22Rv1 (cell line): ENCODE results near the gene EEPD1.

Experiments
- H3K27ac ChIP-seq: fragments of 450-650 bp; 2 replicates; pipeline ENCODE4 v1.5.1; 2017
- CTCF ChIP-seq: fragments of 450-650 bp; IDR thresholded peaks from 2 replicates; pipeline ENCODE4 v1.5.1; 2017; ENCODE audit warnings: mild to moderate bottlenecking
- ZFX ChIP-seq: fragments of 450-650 bp; IDR thresholded peaks from 2 replicates; pipeline ENCODE4 v1.6.1; 2017; ENCODE audit warnings: antibody characterized with exemption, borderline replicate concordance

The EEPD1 gene

GRCh38 chr7:36310897-36311296 is 157.8 kb downstream of the EEPD1 start:
- H3K27ac ChIP-seq, result no peak overlapping the region
- TF ChIP-seq ZFX, result no peak

GRCh38 chr7:36311539-36311938 is 158.5 kb downstream of the EEPD1 start:
- TF ChIP-seq ZFX (no peak), CTCF (no peak)
- no peak overlapping the region for H3K27ac ChIP-seq

- H3K27ac ChIP-seq, result no peak overlapping the region
- TF ChIP-seq ZFX (no peak), CTCF (peak; percentile 79)
Observed at GRCh38 chr7:36312064-36312914, 159.2 kb downstream of the EEPD1 start.

- TF ChIP-seq ZFX, result no peak
- TF ChIP-seq CTCF, result peak; percentile 42
- H3K27ac ChIP-seq, result no peak overlapping the region
Observed at GRCh38 chr7:36312915-36313334, 159.9 kb downstream of the EEPD1 start.

GRCh38 chr7:36313607-36314006 is 160.6 kb downstream of the EEPD1 start:
- no peak overlapping the region for H3K27ac ChIP-seq
- TF ChIP-seq CTCF (no peak), ZFX (no peak)

GRCh38 chr7:36314491-36314890 is 161.4 kb downstream of the EEPD1 start:
- TF ChIP-seq ZFX (no peak), CTCF (no peak)
- H3K27ac ChIP-seq, result no peak overlapping the region

GRCh38 chr7:36315309-36315944 is 162.4 kb downstream of the EEPD1 start:
- H3K27ac ChIP-seq, result no peak overlapping the region
- TF ChIP-seq CTCF, result no peak
- TF ChIP-seq ZFX, result no peak
